Testis (tissue), 3 donors: ENCODE data around the gene B3GNT4. TPM values are rescaled to one million over a fixed set of nuclear protein-coding genes. Genes with fewer than 3 reads are reported as not detected.
"Not testable (repeated sequence)": the region's sequence is repeated elsewhere in the genome, so short reads cannot be mapped to it uniquely, and the experiment has no call there.

Source experiments
- DNase-seq: peaks from one replicate; pipeline ENCODE4 v3.0.0-alpha.2; 2019
- H3K27ac ChIP-seq, 2 donors: fragments of 200-600 bp; sonication (generic); one replicate each; pipeline ENCODE4 v1.5.1; 2019
- H3K27me3 ChIP-seq: fragments of 200-600 bp; sonication (generic); one replicate; pipeline ENCODE4 v1.5.1; 2019
- H3K36me3 ChIP-seq: fragments of 200-600 bp; sonication (generic); one replicate; pipeline ENCODE4 v1.5.1; 2017; ENCODE audit warnings: low read depth; ENCODE audit errors: missing control alignments
- H3K4me1 ChIP-seq: fragments of 200-600 bp; sonication (generic); one replicate; pipeline ENCODE4 v1.5.1; 2019
- H3K4me3 ChIP-seq, 2 donors: fragments of 200-600 bp; sonication (generic); one replicate each; pipeline ENCODE4 v1.5.1; 2017 to 2019
- H3K9me3 ChIP-seq: fragments of 200-600 bp; sonication (generic); one replicate; pipeline ENCODE4 v1.5.1; 2017
- CTCF ChIP-seq, 3 experiments: fragments of 450-650 bp in 2 of 3; fragments of 200-600 bp in 1 of 3; sonication (generic) in 1 of 3; IDR thresholded peaks; one replicate each; pipeline ENCODE4 v1.5.1; 2016 to 2019; ENCODE audit warnings: antibody characterized with exemption in 3 of 3, mild to moderate bottlenecking in 2 of 3, moderate library complexity in 1 of 3
- POLR2A ChIP-seq: fragments of 450-650 bp; IDR thresholded peaks from one replicate; pipeline ENCODE4 v1.6.1; 2017; ENCODE audit warnings: antibody characterized with exemption, mild to moderate bottlenecking, moderate library complexity
- WGBS, 2 donors: methylation state at CpG; one replicate each; pipeline ENCODE4 v1.1.5; 2018; 5-methylcytosine and 5-hydroxymethylcytosine counted together
- intact Hi-C: fragments of 100-400 bp; cut with DNase I; formaldehyde crosslinking; loops from one replicate; pipeline ENCODE4 v1.15.1; 2023; ENCODE audit warnings: low total_unique reads
- polyA plus RNA-seq: library from polyadenylated mRNA; stranded (reverse); fragments of 350-450 nt; fragmentation: Illumina TruSeq; extraction: RNeasy Lipid Tissue Mini Kit (QIAGEN cat#74804); gene quantifications from one replicate; pipeline ENCODE4 v1.2.3, GENCODE V29; 2014; ENCODE audit warnings: low read depth, low replicate concordance; ENCODE audit not compliant: insufficient read depth
- small RNA-seq, 2 donors: library from RNA; depleted of rRNA; stranded (forward); fragments of <200 nt; gene quantifications; one replicate each; pipeline ENCODE3, GENCODE V24; 2016
- total RNA-seq, 2 donors: library from RNA; depleted of rRNA; stranded (reverse); fragments of >200 nt; gene quantifications; one replicate each; pipeline ENCODE4 v1.2.3, GENCODE V29; 2016

Gene B3GNT4
- total and polyA plus RNA-seq, 3 donors from 2014 or later: 2.1 to 5.2 (median 2.2) TPM

DNA sequence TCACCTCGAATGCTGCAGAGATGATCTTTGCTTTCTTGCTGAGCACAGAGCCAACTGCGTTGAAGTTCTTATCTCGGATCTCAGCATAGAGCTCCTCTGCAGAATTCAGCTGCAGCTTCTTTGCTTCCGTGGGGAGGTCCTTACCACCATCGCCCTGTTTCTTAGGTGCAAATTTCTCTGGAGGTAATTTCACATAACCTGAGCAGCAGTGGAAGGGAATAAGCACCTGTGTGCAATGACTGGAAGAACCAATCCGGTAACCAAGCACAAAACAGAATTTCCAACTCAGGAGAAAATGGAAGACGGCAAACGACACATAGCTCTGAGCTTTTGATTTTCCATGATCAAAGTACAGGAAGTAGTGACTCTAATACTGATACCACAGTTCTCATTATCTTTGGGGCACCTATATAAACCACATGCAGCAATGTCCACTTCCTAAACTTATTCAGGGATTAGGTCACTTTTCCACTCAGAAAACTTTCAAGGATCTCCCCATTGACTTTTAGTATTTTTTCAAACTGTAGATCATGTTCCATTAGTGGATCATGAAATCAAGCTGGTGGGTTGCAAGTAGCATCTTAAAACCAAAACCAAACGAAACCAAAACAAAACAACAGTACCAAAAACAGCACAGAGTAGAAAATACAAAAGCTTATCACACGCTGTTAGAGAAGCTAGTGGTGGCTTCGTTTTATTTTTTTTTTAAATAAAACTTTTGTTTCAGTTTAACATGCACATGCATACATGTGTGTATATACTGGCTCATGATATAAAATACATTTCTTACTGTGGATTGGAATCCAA, 41.3 kb downstream of the B3GNT4 start:
- Histone ChIP-seq H3K9me3 (no peaks in the 10 kb centered on the region), H3K27ac (no peak overlapping the region), H3K27me3 (no peaks in the 10 kb centered on the region), H3K36me3 (no peaks in the 10 kb centered on the region), H3K4me3 (no peak overlapping the region), H3K4me1 (no peaks in the 10 kb centered on the region)
- 88 to 90% methylated on average over 11 of the region's 11 CpGs for WGBS, 2 donors
- intact Hi-C loops: no loop called here
- DNase-seq: no peak
- no peak for TF ChIP-seq CTCF (IDR thresholded peaks at IDR 0.05)
- no peak for TF ChIP-seq POLR2A

- Histone ChIP-seq H3K27me3 (no peaks in the 10 kb centered on the region), H3K9me3 (no peaks in the 10 kb centered on the region), H3K4me3 (no peak overlapping the region), H3K27ac (no peak overlapping the region), H3K4me1 (no peaks in the 10 kb centered on the region), H3K36me3 (no peaks in the 10 kb centered on the region)
- TF ChIP-seq CTCF (IDR thresholded peaks at IDR 0.05) (no peak), POLR2A (no peak)
- 96 to 100% methylated on average over 1 of the region's 1 CpG for WGBS, 2 donors
- intact Hi-C loops: no loop called here
- no peak for DNase-seq
Observed at GRCh38 chr12:122245553-122245952, 42.0 kb downstream of the B3GNT4 start.

GRCh38 chr12:122250047-122250446, 46.5 kb downstream of the B3GNT4 start:
- WGBS, 2 donors: 91 to 96% methylated on average over 6 of the region's 6 CpGs
- H3K27me3 ChIP-seq: no peaks in the 10 kb centered on the region
- no peak for DNase-seq
- no peaks in the 10 kb centered on the region for H3K9me3 ChIP-seq
- no peak overlapping the region for H3K27ac ChIP-seq
- no peaks in the 10 kb centered on the region for H3K36me3 ChIP-seq
- intact Hi-C loops: no loop called here
- TF ChIP-seq POLR2A: no peak
- no peak for TF ChIP-seq CTCF (IDR thresholded peaks at IDR 0.05)
- no peak overlapping the region for H3K4me3 ChIP-seq
- H3K4me1 ChIP-seq: no peaks in the 10 kb centered on the region

GRCh38 chr12:122250536-122250935, 47.0 kb downstream of the B3GNT4 start:
- Histone ChIP-seq H3K27me3 (no peaks in the 10 kb centered on the region), H3K9me3 (no peaks in the 10 kb centered on the region), H3K4me1 (no peaks in the 10 kb centered on the region), H3K36me3 (no peaks in the 10 kb centered on the region), H3K27ac (no peak overlapping the region), H3K4me3 (no peak overlapping the region)
- intact Hi-C loops: no loop called here
- WGBS, 2 donors: 92 to 94% methylated on average over 8 of the region's 8 CpGs
- TF ChIP-seq POLR2A: no peak
- no peak for TF ChIP-seq CTCF (IDR thresholded peaks at IDR 0.05)
- no peak for DNase-seq

DNA sequence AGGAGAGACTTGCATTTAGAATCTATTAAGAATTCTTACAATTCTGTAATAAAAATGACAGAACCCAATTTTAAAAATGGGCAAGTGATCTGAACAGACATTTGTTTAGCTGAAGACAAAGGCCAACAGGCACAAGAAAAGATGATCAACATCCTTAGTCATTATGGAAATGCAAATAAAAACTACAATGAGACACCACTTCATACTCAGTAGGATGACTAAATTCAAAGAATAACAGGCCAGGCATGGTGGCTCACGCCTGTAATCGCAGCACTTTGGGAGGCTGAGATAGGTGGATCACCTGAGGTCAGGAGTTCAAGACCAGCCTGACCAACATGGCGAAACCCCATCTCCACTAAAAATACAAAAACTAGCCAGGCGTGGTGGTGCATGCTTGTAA, 55.0 kb downstream of the B3GNT4 start:
- intact Hi-C loops: not testable (repeated sequence)
- 92 to 99% methylated on average over 4 of the region's 4 CpGs for WGBS, 2 donors

More for the DNA sequence above, 55.0 kb downstream of the B3GNT4 start:
- H3K9me3 ChIP-seq, H3K4me3 ChIP-seq, DNase-seq, H3K4me1 ChIP-seq, H3K36me3 ChIP-seq, H3K27ac ChIP-seq, H3K27me3 ChIP-seq: not testable (repeated sequence)

Small RNA genes within 50 kb of the gene (small RNA-seq; reads per million reads assigned to genes)
- 0.64 to 0.66 reads per million in 2 donors for gene DIABLO

Other genes starting within 250 kb of the B3GNT4 start
- gene BCL7A, start 181.8 kb upstream of the B3GNT4 start, total RNA-seq: 10 to 100 TPM; 10.2 to 11.1 TPM
- gene BCL7A, start 181.8 kb upstream of the B3GNT4 start, polyA plus RNA-seq: 5.9 TPM
- gene MLXIP, start 125.0 kb upstream of the B3GNT4 start, total RNA-seq: 10 to 100 TPM; 61.2 to 67.9 TPM
- gene MLXIP, start 125.0 kb upstream of the B3GNT4 start, polyA plus RNA-seq: 39.9 TPM
- not detected for gene IL31, start 29.5 kb upstream of the B3GNT4 start, total RNA-seq
- gene IL31, start 29.5 kb upstream of the B3GNT4 start, polyA plus RNA-seq: 0.38 TPM
- gene LRRC43, start 20.6 kb upstream of the B3GNT4 start, total RNA-seq: 10 to 100 TPM; 10.8 to 11.0 TPM
- 16.6 TPM for gene LRRC43, start 20.6 kb upstream of the B3GNT4 start, polyA plus RNA-seq
- 100 to 1,000 TPM; 203 to 204 TPM for gene DIABLO, start 22.3 kb downstream of the B3GNT4 start, total RNA-seq
- gene DIABLO, start 22.3 kb downstream of the B3GNT4 start, polyA plus RNA-seq: 138 TPM
- 10 to 100 TPM; 36.1 to 41.3 TPM for gene VPS33A, start 62.8 kb downstream of the B3GNT4 start, total RNA-seq
- gene VPS33A, start 62.8 kb downstream of the B3GNT4 start, polyA plus RNA-seq: 50.1 TPM
- 10 to 100 TPM; 51.9 to 66.5 TPM for gene CLIP1, start 219.0 kb downstream of the B3GNT4 start, total RNA-seq
- gene CLIP1, start 219.0 kb downstream of the B3GNT4 start, polyA plus RNA-seq: 25.1 TPM